ENCODE measurements around the gene GSG1L.

GSG1L gene

GRCh38 chr16:28098959-28099945 lies 35.7 kb upstream of the GSG1L start:
- no peaks in the 10 kb centered on the region for H3K4me1 ChIP-seq (ENCODE audit: insufficient read depth, low read length)
- no peaks in the 10 kb centered on the region for H3K9me3 ChIP-seq (ENCODE audit: control insufficient read depth, insufficient read depth, low read length)
- H3K9ac ChIP-seq (ENCODE audit: low read depth, low read length): no peak overlapping the region
- peaks cover 27% of the 10 kb centered on the region for H3K36me3 ChIP-seq (ENCODE audit: insufficient read depth, low read length)

GRCh38 chr16:28098171-28098958 lies 34.9 kb upstream of the GSG1L start:
- H3K36me3 ChIP-seq (ENCODE audit: insufficient read depth, low read length): peaks cover 21% of the 10 kb centered on the region
- no peak overlapping the region for H3K9ac ChIP-seq (ENCODE audit: low read depth, low read length)
- H3K4me1 ChIP-seq (ENCODE audit: insufficient read depth, low read length): peaks cover 8% of the 10 kb centered on the region

GRCh38 chr16:28096983-28097899 lies 33.7 kb upstream of the GSG1L start:
- Histone ChIP-seq H3K9me3 (ENCODE audit: control insufficient read depth, insufficient read depth, low read length) (no peaks in the 10 kb centered on the region), H3K9ac (ENCODE audit: low read depth, low read length) (no peak overlapping the region), H3K36me3 (ENCODE audit: insufficient read depth, low read length) (peaks cover 15% of the 10 kb centered on the region)

More at GRCh38 chr16:28098171-28098958, 34.9 kb upstream of the GSG1L start:
- no peaks in the 10 kb centered on the region for H3K9me3 ChIP-seq (ENCODE audit: control insufficient read depth, insufficient read depth, low read length)

GRCh38 chr16:28093385-28093725 lies 29.8 kb upstream of the GSG1L start:
- Histone ChIP-seq H3K4me1 (ENCODE audit: insufficient read depth, low read length) (peaks cover 23% of the 10 kb centered on the region), H3K9ac (ENCODE audit: low read depth, low read length) (0 out of 2 replicates have a peak overlapping the region, but pooled peaks have one; percentile 5), H3K9me3 (ENCODE audit: control insufficient read depth, insufficient read depth, low read length) (no peaks in the 10 kb centered on the region), H3K36me3 (ENCODE audit: insufficient read depth, low read length) (0 out of 2 replicates have a peak, but pooled peaks cover 4% of the 10 kb centered on the region)

More at GRCh38 chr16:28096983-28097899, 33.7 kb upstream of the GSG1L start:
- H3K4me1 ChIP-seq (ENCODE audit: insufficient read depth, low read length): peaks cover 9% of the 10 kb centered on the region

- Histone ChIP-seq H3K9ac (ENCODE audit: low read depth, low read length) (peak overlapping the region; percentile 5; the same call in 1 of the 2 replicates), H3K36me3 (ENCODE audit: insufficient read depth, low read length) (0 out of 2 replicates have a peak, but pooled peaks cover under 1% of the 10 kb centered on the region), H3K9me3 (ENCODE audit: control insufficient read depth, insufficient read depth, low read length) (no peaks in the 10 kb centered on the region), H3K4me1 (ENCODE audit: insufficient read depth, low read length) (peaks cover 23% of the 10 kb centered on the region)
Observed at GRCh38 chr16:28092721-28093384, 29.3 kb upstream of the GSG1L start.

GRCh38 chr16:28091656-28092055 lies 28.1 kb upstream of the GSG1L start:
- Histone ChIP-seq H3K4me1 (ENCODE audit: insufficient read depth, low read length) (peaks cover 23% of the 10 kb centered on the region), H3K36me3 (ENCODE audit: insufficient read depth, low read length) (no peaks in the 10 kb centered on the region), H3K9ac (ENCODE audit: low read depth, low read length) (no peak overlapping the region; the same call in 1 of the 2 replicates), H3K9me3 (ENCODE audit: control insufficient read depth, insufficient read depth, low read length) (no peaks in the 10 kb centered on the region)

- H3K9ac ChIP-seq (ENCODE audit: low read depth, low read length): no peak overlapping the region; the same call in 1 of the 2 replicates
- H3K36me3 ChIP-seq (ENCODE audit: insufficient read depth, low read length): no peaks in the 10 kb centered on the region
- H3K9me3 ChIP-seq (ENCODE audit: control insufficient read depth, insufficient read depth, low read length): no peaks in the 10 kb centered on the region
- H3K4me1 ChIP-seq (ENCODE audit: insufficient read depth, low read length): peaks cover 23% of the 10 kb centered on the region
Observed at GRCh38 chr16:28090646-28091377, 27.3 kb upstream of the GSG1L start.

GRCh38 chr16:28089992-28090365 lies 26.5 kb upstream of the GSG1L start:
- Histone ChIP-seq H3K4me1 (ENCODE audit: insufficient read depth, low read length) (peaks cover 23% of the 10 kb centered on the region), H3K9ac (ENCODE audit: low read depth, low read length) (no peak overlapping the region), H3K9me3 (ENCODE audit: control insufficient read depth, insufficient read depth, low read length) (no peaks in the 10 kb centered on the region), H3K36me3 (ENCODE audit: insufficient read depth, low read length) (no peaks in the 10 kb centered on the region)

- H3K36me3 ChIP-seq (ENCODE audit: insufficient read depth, low read length): no peaks in the 10 kb centered on the region
- H3K4me1 ChIP-seq (ENCODE audit: insufficient read depth, low read length): peaks cover 23% of the 10 kb centered on the region
- no peak overlapping the region for H3K9ac ChIP-seq (ENCODE audit: low read depth, low read length)
- no peaks in the 10 kb centered on the region for H3K9me3 ChIP-seq (ENCODE audit: control insufficient read depth, insufficient read depth, low read length)
Observed at GRCh38 chr16:28089205-28089991, 25.9 kb upstream of the GSG1L start.

GRCh38 chr16:28087675-28088300 lies 24.3 kb upstream of the GSG1L start:
- peaks cover 15% of the 10 kb centered on the region for H3K4me1 ChIP-seq (ENCODE audit: insufficient read depth, low read length)
- no peaks in the 10 kb centered on the region for H3K36me3 ChIP-seq (ENCODE audit: insufficient read depth, low read length)
- no peaks in the 10 kb centered on the region for H3K9me3 ChIP-seq (ENCODE audit: control insufficient read depth, insufficient read depth, low read length)
- H3K9ac ChIP-seq (ENCODE audit: low read depth, low read length): no peak overlapping the region

- Histone ChIP-seq H3K36me3 (ENCODE audit: insufficient read depth, low read length) (no peaks in the 10 kb centered on the region), H3K9ac (ENCODE audit: low read depth, low read length) (no peak overlapping the region)
Observed at GRCh38 chr16:28087140-28087660, 23.7 kb upstream of the GSG1L start.

More at GRCh38 chr16:28087140-28087660, 23.7 kb upstream of the GSG1L start:
- Histone ChIP-seq H3K9me3 (ENCODE audit: control insufficient read depth, insufficient read depth, low read length) (no peaks in the 10 kb centered on the region), H3K4me1 (ENCODE audit: insufficient read depth, low read length) (peaks cover 15% of the 10 kb centered on the region)
